Neural progenitor cell (in vitro differentiated cells): ENCODE data around the gene FAM120A.

ENCODE experiments used
- EZH2 ChIP-seq: fragments of 200-600 bp; sonication (generic); IDR thresholded peaks from 2 replicates; pipeline ENCODE4 v1.6.1; 2017; ENCODE audit warnings: antibody characterized with exemption, mild to moderate bottlenecking, moderate library complexity
- EZH2phosphoT487 ChIP-seq: fragments of 200-600 bp; sonication (generic); IDR thresholded peaks from 2 replicates; pipeline ENCODE4 v1.6.1; 2017; ENCODE audit warnings: antibody characterized with exemption
- TF ChIP-seq, protein P1 (sequence below): fragments of 200-600 bp; sonication (generic); IDR thresholded peaks from 2 replicates; pipeline ENCODE4 v1.5.1; 2017; ENCODE audit warnings: antibody characterized with exemption, mild to moderate bottlenecking

DNA sequence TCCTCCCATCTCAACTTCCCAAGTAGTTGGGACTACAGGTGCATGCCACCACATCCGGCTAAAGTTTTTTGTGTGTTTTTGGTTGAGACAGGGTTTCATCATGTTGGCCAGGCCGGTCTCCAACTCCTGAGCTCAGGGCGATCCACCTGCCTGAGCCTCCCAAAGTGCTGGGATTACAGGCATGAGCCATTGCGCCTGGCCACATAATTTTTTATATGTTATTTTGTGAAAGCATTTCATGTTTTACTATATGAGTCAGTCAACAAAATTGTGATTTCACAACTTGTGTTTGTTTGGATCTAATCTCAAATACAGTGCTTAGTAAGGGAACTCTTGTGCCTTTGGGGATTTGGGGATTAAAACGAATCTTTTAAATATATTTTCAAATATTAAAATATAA lies 21.9 kb downstream of the FAM120A start:
- TF ChIP-seq, protein P1, sequence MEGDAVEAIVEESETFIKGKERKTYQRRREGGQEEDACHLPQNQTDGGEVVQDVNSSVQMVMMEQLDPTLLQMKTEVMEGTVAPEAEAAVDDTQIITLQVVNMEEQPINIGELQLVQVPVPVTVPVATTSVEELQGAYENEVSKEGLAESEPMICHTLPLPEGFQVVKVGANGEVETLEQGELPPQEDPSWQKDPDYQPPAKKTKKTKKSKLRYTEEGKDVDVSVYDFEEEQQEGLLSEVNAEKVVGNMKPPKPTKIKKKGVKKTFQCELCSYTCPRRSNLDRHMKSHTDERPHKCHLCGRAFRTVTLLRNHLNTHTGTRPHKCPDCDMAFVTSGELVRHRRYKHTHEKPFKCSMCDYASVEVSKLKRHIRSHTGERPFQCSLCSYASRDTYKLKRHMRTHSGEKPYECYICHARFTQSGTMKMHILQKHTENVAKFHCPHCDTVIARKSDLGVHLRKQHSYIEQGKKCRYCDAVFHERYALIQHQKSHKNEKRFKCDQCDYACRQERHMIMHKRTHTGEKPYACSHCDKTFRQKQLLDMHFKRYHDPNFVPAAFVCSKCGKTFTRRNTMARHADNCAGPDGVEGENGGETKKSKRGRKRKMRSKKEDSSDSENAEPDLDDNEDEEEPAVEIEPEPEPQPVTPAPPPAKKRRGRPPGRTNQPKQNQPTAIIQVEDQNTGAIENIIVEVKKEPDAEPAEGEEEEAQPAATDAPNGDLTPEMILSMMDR, result no peak
- no peak for TF ChIP-seq EZH2
- no peak for TF ChIP-seq EZH2phosphoT487
